Loucy (cell line): ENCODE data around the gene PLEKHO1.

Experiments
- H2AFZ ChIP-seq: fragments of 200-600 bp; sonication (generic); 2 replicates; pipeline ENCODE4 v1.6.0; 2016; ENCODE audit warnings: antibody characterized with exemption, mild to moderate bottlenecking, low read length, moderate library complexity
- H3F3A ChIP-seq: fragments of 200-600 bp; 2 replicates; pipeline ENCODE4 v1.6.0; 2016; ENCODE audit warnings: antibody characterized with exemption, low read depth, mild to moderate bottlenecking
- H3K27me3 ChIP-seq: fragments of 200-600 bp; sonication (generic); 2 replicates; pipeline ENCODE4 v1.6.1; 2014; ENCODE audit warnings: low read length, mild to moderate bottlenecking; ENCODE audit not compliant: insufficient read depth, poor library complexity, severe bottlenecking
- H3K36me3 ChIP-seq: fragments of 200-600 bp; sonication (generic); 2 replicates; pipeline ENCODE4 v1.6.1; 2016; ENCODE audit warnings: low read length; ENCODE audit not compliant: insufficient read depth
- H3K4me1 ChIP-seq: fragments of 200-600 bp; sonication (generic); 2 replicates; pipeline ENCODE4 v1.5.1; 2014; ENCODE audit warnings: low read length, mild to moderate bottlenecking; ENCODE audit not compliant: insufficient read depth, poor library complexity, severe bottlenecking
- H3K4me2 ChIP-seq: fragments of 200-600 bp; sonication (generic); 2 replicates; pipeline ENCODE4 v1.6.0; 2014; ENCODE audit warnings: antibody characterized with exemption, low read length, low read depth, mild to moderate bottlenecking; ENCODE audit not compliant: poor library complexity, severe bottlenecking
- H3K4me3 ChIP-seq: fragments of 200-600 bp; sonication (generic); 2 replicates; pipeline ENCODE4 v1.5.1; 2014; ENCODE audit warnings: low read length, mild to moderate bottlenecking, mixed read lengths; ENCODE audit not compliant: poor library complexity, severe bottlenecking
- H3K79me2 ChIP-seq: fragments of 200-600 bp; sonication (generic); 2 replicates; pipeline ENCODE4 v1.6.1; 2014; ENCODE audit warnings: low read length; ENCODE audit not compliant: insufficient read depth
- H3K9ac ChIP-seq: fragments of 200-600 bp; sonication (generic); 2 replicates; pipeline ENCODE4 v1.6.0; 2014; ENCODE audit warnings: mild to moderate bottlenecking, low read depth, low read length, moderate library complexity; ENCODE audit not compliant: poor library complexity, severe bottlenecking
- H3K9me2 ChIP-seq: fragments of 200-600 bp; sonication (generic); replicated peaks from 2 replicates; pipeline ENCODE4 v1.6.1; 2016; ENCODE audit warnings: low read depth, low read length, mixed read lengths
- H3K9me3 ChIP-seq: fragments of 200-600 bp; sonication (generic); 2 replicates; pipeline ENCODE4 v1.6.1; 2014; ENCODE audit warnings: mild to moderate bottlenecking, antibody characterized with exemption, low read length, low read depth; ENCODE audit not compliant: insufficient read depth
- H4K20me1 ChIP-seq: fragments of 200-600 bp; sonication (generic); 2 replicates; pipeline ENCODE4 v1.6.0; 2014; ENCODE audit warnings: antibody characterized with exemption, low read length, mild to moderate bottlenecking; ENCODE audit not compliant: insufficient read depth, poor library complexity, severe bottlenecking
- EZH2phosphoT487 ChIP-seq: fragments of 200-600 bp; IDR thresholded peaks from 2 replicates; pipeline ENCODE4 v1.6.1; 2018; ENCODE audit warnings: antibody characterized with exemption, mild to moderate bottlenecking, moderate library complexity, borderline replicate concordance
- TF ChIP-seq, protein P1 (sequence below): fragments of 200-600 bp; sonication (generic); conservative IDR thresholded peaks from 2 replicates; pipeline ENCODE4 v1.5.1; 2014; ENCODE audit warnings: mild to moderate bottlenecking, antibody characterized with exemption, low read length

PLEKHO1 gene

DNA sequence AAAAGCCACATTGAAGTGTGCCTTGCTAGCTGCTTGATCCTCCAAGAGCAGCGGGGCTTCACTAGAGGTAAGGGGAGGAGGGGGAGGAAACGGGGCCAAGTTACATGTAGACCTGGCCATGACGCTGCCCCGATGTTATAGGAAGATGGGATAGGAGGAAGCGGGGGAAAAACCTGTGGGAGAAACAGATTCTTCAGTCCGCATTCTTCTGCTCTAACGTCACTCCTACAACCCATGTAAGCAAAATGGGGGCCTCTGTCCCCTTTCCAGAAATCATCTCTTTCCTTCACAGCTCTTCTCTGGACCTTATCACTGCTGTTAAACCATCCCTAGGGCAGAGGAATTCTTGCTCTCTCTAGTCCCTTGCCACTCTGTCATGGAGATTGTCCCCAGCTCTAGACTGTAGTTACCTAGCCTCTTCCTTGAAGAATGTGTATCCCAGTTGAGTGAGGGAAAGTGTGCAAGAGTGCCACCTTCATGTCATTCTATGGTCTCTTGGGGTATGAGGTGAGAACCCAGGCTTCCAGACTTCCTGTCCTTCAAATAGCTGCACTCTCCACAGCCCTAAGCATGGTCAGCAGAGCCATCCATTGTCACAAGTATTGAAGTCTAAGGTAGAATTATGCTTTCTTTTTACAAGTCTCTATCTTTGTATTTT lies 11.4 kb downstream of the PLEKHO1 start:
- peak overlapping the region; percentile 82 for H3K9ac ChIP-seq
- H3K9me2 ChIP-seq, result no peaks in the 10 kb centered on the region
- no peak overlapping the region for H2AFZ ChIP-seq
- H3F3A ChIP-seq, result peaks cover 15% of the 10 kb centered on the region
- peaks cover 77% of the 10 kb centered on the region for H3K4me1 ChIP-seq
- peaks cover 13% of the 10 kb centered on the region for H4K20me1 ChIP-seq
- H3K4me2 ChIP-seq, result peak overlapping the region; percentile 88
- peaks cover 32% of the 10 kb centered on the region; the same call in 1 of the 2 replicates for H3K79me2 ChIP-seq
- TF ChIP-seq, protein P1, sequence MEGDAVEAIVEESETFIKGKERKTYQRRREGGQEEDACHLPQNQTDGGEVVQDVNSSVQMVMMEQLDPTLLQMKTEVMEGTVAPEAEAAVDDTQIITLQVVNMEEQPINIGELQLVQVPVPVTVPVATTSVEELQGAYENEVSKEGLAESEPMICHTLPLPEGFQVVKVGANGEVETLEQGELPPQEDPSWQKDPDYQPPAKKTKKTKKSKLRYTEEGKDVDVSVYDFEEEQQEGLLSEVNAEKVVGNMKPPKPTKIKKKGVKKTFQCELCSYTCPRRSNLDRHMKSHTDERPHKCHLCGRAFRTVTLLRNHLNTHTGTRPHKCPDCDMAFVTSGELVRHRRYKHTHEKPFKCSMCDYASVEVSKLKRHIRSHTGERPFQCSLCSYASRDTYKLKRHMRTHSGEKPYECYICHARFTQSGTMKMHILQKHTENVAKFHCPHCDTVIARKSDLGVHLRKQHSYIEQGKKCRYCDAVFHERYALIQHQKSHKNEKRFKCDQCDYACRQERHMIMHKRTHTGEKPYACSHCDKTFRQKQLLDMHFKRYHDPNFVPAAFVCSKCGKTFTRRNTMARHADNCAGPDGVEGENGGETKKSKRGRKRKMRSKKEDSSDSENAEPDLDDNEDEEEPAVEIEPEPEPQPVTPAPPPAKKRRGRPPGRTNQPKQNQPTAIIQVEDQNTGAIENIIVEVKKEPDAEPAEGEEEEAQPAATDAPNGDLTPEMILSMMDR, result peak; percentile 32
- no peak for TF ChIP-seq EZH2phosphoT487
- no peaks in the 10 kb centered on the region for H3K9me3 ChIP-seq
- H3K36me3 ChIP-seq, result peaks cover 38% of the 10 kb centered on the region; the same call in 1 of the 2 replicates
- peak overlapping the region; percentile 24 for H3K4me3 ChIP-seq
- no peaks in the 10 kb centered on the region for H3K27me3 ChIP-seq

DNA sequence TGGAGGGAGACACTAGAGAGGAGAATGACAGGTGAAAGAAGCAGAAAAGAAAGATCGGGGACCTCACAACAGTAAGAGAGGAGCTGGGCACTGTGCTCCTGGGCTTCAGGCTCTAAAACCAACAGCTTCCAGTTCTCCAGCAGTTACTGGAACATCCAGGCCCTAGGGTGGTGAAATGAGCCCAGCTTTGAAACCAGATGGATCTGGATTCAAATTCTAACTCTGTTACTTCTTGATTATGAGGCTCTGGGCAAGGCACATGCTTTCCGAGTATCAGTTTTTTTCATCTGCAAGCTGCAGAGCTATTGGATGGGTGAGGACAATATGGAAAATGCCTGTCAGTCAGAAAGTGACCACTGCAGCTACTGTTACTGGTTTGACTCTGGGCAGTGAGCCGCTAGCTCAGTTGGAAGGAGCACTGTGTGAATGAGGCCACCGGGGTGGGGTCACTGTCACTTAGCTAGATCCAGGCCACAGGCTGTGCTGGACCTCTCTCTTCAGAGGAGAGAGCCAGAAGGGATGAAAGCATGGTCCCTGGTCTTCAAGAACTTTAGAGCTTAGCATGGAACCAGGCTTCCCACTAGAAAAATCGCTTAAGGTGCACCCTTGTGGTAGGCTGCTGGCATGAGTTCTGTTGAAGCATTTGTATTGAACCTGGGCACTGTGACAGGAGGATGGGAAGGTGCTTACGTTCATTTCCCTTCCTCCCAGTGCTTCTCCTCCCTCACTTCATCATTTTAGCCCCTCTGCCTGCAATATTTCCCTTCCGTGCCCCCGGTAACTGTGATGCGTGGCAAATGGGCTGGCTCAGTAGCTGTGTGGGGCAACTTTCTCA lies 12.2 kb downstream of the PLEKHO1 start:
- H3K4me3 ChIP-seq, result peak overlapping the region; percentile 70
- no peak overlapping the region for H2AFZ ChIP-seq
- H3K4me2 ChIP-seq, result peak overlapping the region; percentile 88
- H4K20me1 ChIP-seq, result peaks cover 7% of the 10 kb centered on the region
- no peaks in the 10 kb centered on the region for H3K9me2 ChIP-seq
- peaks cover 74% of the 10 kb centered on the region for H3K4me1 ChIP-seq
- H3K79me2 ChIP-seq, result peaks cover 24% of the 10 kb centered on the region; the same call in 1 of the 2 replicates
- no peaks in the 10 kb centered on the region for H3K27me3 ChIP-seq
- peaks cover 29% of the 10 kb centered on the region; the same call in 1 of the 2 replicates for H3K36me3 ChIP-seq
- no peak for TF ChIP-seq EZH2phosphoT487
- TF ChIP-seq, protein P1, result peak; percentile 57
- H3K9ac ChIP-seq, result peak overlapping the region; percentile 82
- H3K9me3 ChIP-seq, result no peaks in the 10 kb centered on the region
- peaks cover 15% of the 10 kb centered on the region for H3F3A ChIP-seq

DNA sequence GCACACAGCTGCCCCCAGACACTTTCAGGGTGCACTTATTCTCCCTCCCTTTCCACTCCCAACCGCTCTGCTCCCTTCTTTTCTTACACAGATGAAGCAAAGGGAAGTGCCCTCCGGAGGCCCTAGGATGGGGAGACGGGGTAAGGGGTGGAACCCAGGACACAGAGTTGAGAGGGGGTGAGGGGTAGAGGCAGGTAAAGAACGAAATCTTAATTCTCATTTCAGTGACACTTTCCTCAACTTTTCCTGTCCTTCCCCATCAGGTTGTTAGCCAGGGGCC lies 12.8 kb downstream of the PLEKHO1 start:
- peaks cover 23% of the 10 kb centered on the region; the same call in 1 of the 2 replicates for H3K36me3 ChIP-seq
- peak overlapping the region; percentile 88 for H3K4me2 ChIP-seq
- no peaks in the 10 kb centered on the region for H3K9me3 ChIP-seq
- no peak overlapping the region for H2AFZ ChIP-seq
- peaks cover 74% of the 10 kb centered on the region for H3K4me1 ChIP-seq
- TF ChIP-seq, protein P1, result no peak
- no peak for TF ChIP-seq EZH2phosphoT487
- no peaks in the 10 kb centered on the region for H3K9me2 ChIP-seq
- peaks cover 15% of the 10 kb centered on the region for H3F3A ChIP-seq
- peaks cover 19% of the 10 kb centered on the region; the same call in 1 of the 2 replicates for H3K79me2 ChIP-seq
- H3K9ac ChIP-seq, result peak overlapping the region; percentile 82
- peak overlapping the region; percentile 70 for H3K4me3 ChIP-seq
- no peaks in the 10 kb centered on the region for H3K27me3 ChIP-seq
- peaks cover 5% of the 10 kb centered on the region for H4K20me1 ChIP-seq
